HepG2 (cell line): ENCODE data around the gene RNF10. TPM values are rescaled to one million over a fixed set of nuclear protein-coding genes. Genes with fewer than 3 reads are reported as not detected.

ENCODE experiments used
- AKAP8 ChIP-seq: sonication (generic); formaldehyde crosslinking; IDR thresholded peaks from 2 replicates; pipeline ENCODE4 v1.5.1; 2020; ENCODE audit warnings: mild to moderate bottlenecking, missing genetic modification reagents
- CCDC6 ChIP-seq: sonication (generic); formaldehyde crosslinking; IDR thresholded peaks from 2 replicates; pipeline ENCODE4 v1.8.1; 2022; ENCODE audit warnings: mild to moderate bottlenecking, missing genetic modification reagents, moderate library complexity
- CEBPG ChIP-seq: IDR thresholded peaks from 2 replicates; pipeline ENCODE4 v1.6.1; 2016
- DR1 ChIP-seq: sonication (generic); formaldehyde crosslinking; IDR thresholded peaks from 2 replicates; pipeline ENCODE4 v1.8.0; 2021; ENCODE audit warnings: mild to moderate bottlenecking, missing genetic modification reagents, inconsistent platforms
- HMG20B ChIP-seq: conservative IDR thresholded peaks from 2 replicates; pipeline ENCODE4 v1.6.1; 2016; ENCODE audit warnings: missing genetic modification reagents, missing compliant biosample characterization
- JUN ChIP-seq: sonication (generic); formaldehyde crosslinking; IDR thresholded peaks from 2 replicates; pipeline ENCODE4 v1.4.0; 2020; ENCODE audit warnings: mild to moderate bottlenecking, missing genetic modification reagents
- MAFG ChIP-seq: sonication (generic); formaldehyde crosslinking; IDR thresholded peaks from 2 replicates; pipeline ENCODE4 v1.5.1; 2020; ENCODE audit warnings: mild to moderate bottlenecking, missing genetic modification reagents
- MED1 ChIP-seq: sonication (generic); formaldehyde crosslinking; IDR thresholded peaks from 2 replicates; pipeline ENCODE4 v1.4.0; 2020; ENCODE audit warnings: missing genetic modification reagents
- MIER3 ChIP-seq: IDR thresholded peaks from 2 replicates; pipeline ENCODE4 v1.6.1; 2016; ENCODE audit warnings: missing compliant biosample characterization, borderline replicate concordance
- NR3C1 ChIP-seq: sonication (generic); formaldehyde crosslinking; IDR thresholded peaks from 2 replicates; pipeline ENCODE4 v1.4.0; 2020; ENCODE audit warnings: missing genetic modification reagents
- PCBP1 ChIP-seq: fragments of 200-400 bp; formaldehyde crosslinking; IDR thresholded peaks from 2 replicates; pipeline ENCODE4 v1.6.1; 2017; ENCODE audit warnings: mild to moderate bottlenecking, low read depth, low read length, borderline replicate concordance
- PTBP1 ChIP-seq: fragments of 200-400 bp; formaldehyde crosslinking; IDR thresholded peaks from 2 replicates; pipeline ENCODE4 v1.6.1; 2018; ENCODE audit warnings: low read length, low read depth; ENCODE audit not compliant: poor library complexity, severe bottlenecking
- RARG ChIP-seq: sonication (generic); formaldehyde crosslinking; IDR thresholded peaks from 2 replicates; pipeline ENCODE4 v1.4.0; 2020; ENCODE audit warnings: low read depth, mild to moderate bottlenecking, missing genetic modification reagents
- SALL2 ChIP-seq: sonication (generic); formaldehyde crosslinking; IDR thresholded peaks from 2 replicates; pipeline ENCODE4 v1.8.1; 2023; ENCODE audit warnings: mild to moderate bottlenecking, missing genetic modification reagents, inconsistent platforms
- SMARCE1 ChIP-seq: fragments of 450-650 bp; IDR thresholded peaks from 2 replicates; pipeline ENCODE4 v1.6.1; 2017; ENCODE audit warnings: borderline replicate concordance
- TAF15 ChIP-seq: fragments of 200-400 bp; formaldehyde crosslinking; IDR thresholded peaks from one replicate; pipeline ENCODE4 v1.6.1; 2018; ENCODE audit warnings: mild to moderate bottlenecking, low read depth, low read length; ENCODE audit not compliant: poor library complexity, severe bottlenecking
- TERF1 ChIP-seq: sonication (generic); formaldehyde crosslinking; IDR thresholded peaks from 2 replicates; pipeline ENCODE4 v1.8.0; 2022; ENCODE audit warnings: mild to moderate bottlenecking, missing genetic modification reagents, moderate library complexity
- ZFP1 ChIP-seq: IDR thresholded peaks from 2 replicates; pipeline ENCODE4 v1.6.1; 2016
- ZNF30 ChIP-seq: sonication (generic); formaldehyde crosslinking; IDR thresholded peaks from 2 replicates; pipeline ENCODE4 v1.5.0; 2020; ENCODE audit warnings: mild to moderate bottlenecking, missing genetic modification reagents
- ZNF354B ChIP-seq: sonication (generic); formaldehyde crosslinking; IDR thresholded peaks from 2 replicates; pipeline ENCODE4 v1.8.0; 2022; ENCODE audit warnings: mild to moderate bottlenecking, missing genetic modification reagents
- ZNF691 ChIP-seq: sonication (generic); formaldehyde crosslinking; IDR thresholded peaks from 2 replicates; pipeline ENCODE4 v1.4.0; 2020; ENCODE audit warnings: missing genetic modification reagents, low read depth, mild to moderate bottlenecking, borderline replicate concordance
- ZNF720 ChIP-seq: sonication (generic); formaldehyde crosslinking; IDR thresholded peaks from 2 replicates; pipeline ENCODE4 v1.4.0; 2020; ENCODE audit warnings: missing genetic modification reagents
- ZNF841 ChIP-seq: sonication (generic); formaldehyde crosslinking; IDR thresholded peaks from 2 replicates; pipeline ENCODE4 v1.8.1; 2023; ENCODE audit warnings: missing genetic modification reagents, borderline replicate concordance
- polyA plus RNA-seq, 8 experiments: library from polyadenylated mRNA; depleted of rRNA in 3 of 8; stranded (reverse) in 7 of 8; unstranded in 1 of 8; fragments of >200 nt; fragmentation: Illumina TruSeq in 4 of 8; extraction: Trizol in 4 of 8; gene quantifications; 2 replicates each; pipeline versions ENCODE4 v1.2.1 to v1.2.3, GENCODE V29; 2011 to 2016; ENCODE audit warnings: low read depth in 4 of 8, missing spikeins in 1 of 8, mixed read lengths in 1 of 8; ENCODE audit not compliant: insufficient read depth in 1 of 8
- total RNA-seq, 5 experiments: library from RNA; depleted of rRNA; stranded (reverse); fragments of >200 nt; fragmentation: Illumina TruSeq; extraction: Trizol; gene quantifications; 2 replicates each; pipeline ENCODE4 v1.2.3, GENCODE V29; 2016; ENCODE audit warnings: low read depth in 1 of 5
- TF ChIP-seq, protein P1 (sequence below): sonication (generic); formaldehyde crosslinking; conservative IDR thresholded peaks from 2 replicates; pipeline ENCODE4 v1.8.0; 2022; ENCODE audit warnings: missing genetic modification reagents
- TF ChIP-seq, protein P2 (sequence below): sonication (generic); formaldehyde crosslinking; IDR thresholded peaks from 2 replicates; pipeline ENCODE4 v1.5.1; 2020; ENCODE audit warnings: missing genetic modification reagents, mild to moderate bottlenecking, borderline replicate concordance

RNF10 gene
- total and polyA plus RNA-seq, 2 of the 13 experiments (the other 11 are each of a cell fraction or from before 2014, with no cell fraction given): 62.5 to 88.0 TPM

DNA sequence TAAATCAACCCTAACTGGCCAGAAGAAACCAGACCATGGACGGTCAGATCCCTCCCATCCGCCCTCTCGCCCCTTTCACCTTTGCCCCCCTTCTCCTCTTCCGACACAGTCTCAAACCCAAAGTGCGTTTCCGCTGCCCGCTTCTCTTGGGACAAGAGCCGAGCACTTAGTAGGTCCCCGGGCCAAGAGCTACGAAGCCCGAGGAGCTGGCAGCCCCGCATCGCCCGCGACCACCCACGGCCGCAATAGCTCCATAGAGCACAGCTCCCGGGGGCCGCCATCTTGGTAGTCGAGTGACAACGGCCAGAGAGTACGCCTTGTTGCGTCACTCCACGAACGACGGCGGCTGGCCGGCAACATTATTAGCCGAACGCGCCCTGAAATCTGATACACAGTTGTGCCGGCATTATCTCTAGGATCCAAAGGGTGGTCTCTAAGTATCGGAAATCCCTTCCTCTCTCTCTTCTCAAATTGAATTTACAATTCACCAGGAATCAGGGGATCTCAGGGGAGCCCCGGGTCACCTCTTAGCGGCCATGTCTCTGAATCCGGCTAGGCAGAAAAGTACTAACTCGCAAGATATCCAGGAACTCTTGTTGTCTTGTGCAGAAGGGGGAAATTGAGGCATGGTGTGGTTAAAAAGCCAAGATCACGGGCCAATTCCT, 5.2 kb upstream of the RNF10 start, which contains the start of gene COQ5 (continued):
- TF ChIP-seq ZNF720 (CRISPR knock-in tag) (no peak), PCBP1 (no peak), ZNF841 (CRISPR knock-in tag) (no peak), ZNF30 (CRISPR knock-in tag) (0 out of 2 replicates have a peak, but pooled peaks have one; percentile 40), SMARCE1 (no peak), TAF15 (peak; percentile 46), PTBP1 (no peak), ZNF354B (CRISPR knock-in tag) (no peak), SALL2 (CRISPR knock-in tag) (no peak), HMG20B (CRISPR knock-in tag) (no peak), RARG (CRISPR knock-in tag) (no peak), MED1 (CRISPR knock-in tag) (peak; percentile 76), CCDC6 (CRISPR knock-in tag) (no peak; the same call in 1 of the 2 replicates), NR3C1 (CRISPR knock-in tag) (no peak), MAFG (CRISPR knock-in tag) (no peak), TERF1 (CRISPR knock-in tag) (no peak), AKAP8 (0 out of 2 replicates have a peak, but pooled peaks have one; percentile 50), ZNF691 (CRISPR knock-in tag) (peak; percentile 60; the same call in 1 of the 2 replicates), MIER3 (CRISPR knock-in tag) (no peak; the same call in 1 of the 2 replicates), ZFP1 (CRISPR knock-in tag) (0 out of 2 replicates have a peak, but pooled peaks have one; percentile 27), DR1 (CRISPR knock-in tag) (no peak), JUN (CRISPR knock-in tag) (peak; percentile 34; the same call in 1 of the 2 replicates), CEBPG (CRISPR knock-in tag) (peak; percentile 97)
- TF ChIP-seq, protein P1, sequence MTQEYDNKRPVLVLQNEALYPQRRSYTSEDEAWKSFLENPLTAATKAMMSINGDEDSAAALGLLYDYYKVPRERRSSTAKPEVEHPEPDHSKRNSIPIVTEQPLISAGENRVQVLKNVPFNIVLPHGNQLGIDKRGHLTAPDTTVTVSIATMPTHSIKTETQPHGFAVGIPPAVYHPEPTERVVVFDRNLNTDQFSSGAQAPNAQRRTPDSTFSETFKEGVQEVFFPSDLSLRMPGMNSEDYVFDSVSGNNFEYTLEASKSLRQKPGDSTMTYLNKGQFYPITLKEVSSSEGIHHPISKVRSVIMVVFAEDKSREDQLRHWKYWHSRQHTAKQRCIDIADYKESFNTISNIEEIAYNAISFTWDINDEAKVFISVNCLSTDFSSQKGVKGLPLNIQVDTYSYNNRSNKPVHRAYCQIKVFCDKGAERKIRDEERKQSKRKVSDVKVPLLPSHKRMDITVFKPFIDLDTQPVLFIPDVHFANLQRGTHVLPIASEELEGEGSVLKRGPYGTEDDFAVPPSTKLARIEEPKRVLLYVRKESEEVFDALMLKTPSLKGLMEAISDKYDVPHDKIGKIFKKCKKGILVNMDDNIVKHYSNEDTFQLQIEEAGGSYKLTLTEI (CRISPR knock-in tag): no peak
- TF ChIP-seq, protein P2, sequence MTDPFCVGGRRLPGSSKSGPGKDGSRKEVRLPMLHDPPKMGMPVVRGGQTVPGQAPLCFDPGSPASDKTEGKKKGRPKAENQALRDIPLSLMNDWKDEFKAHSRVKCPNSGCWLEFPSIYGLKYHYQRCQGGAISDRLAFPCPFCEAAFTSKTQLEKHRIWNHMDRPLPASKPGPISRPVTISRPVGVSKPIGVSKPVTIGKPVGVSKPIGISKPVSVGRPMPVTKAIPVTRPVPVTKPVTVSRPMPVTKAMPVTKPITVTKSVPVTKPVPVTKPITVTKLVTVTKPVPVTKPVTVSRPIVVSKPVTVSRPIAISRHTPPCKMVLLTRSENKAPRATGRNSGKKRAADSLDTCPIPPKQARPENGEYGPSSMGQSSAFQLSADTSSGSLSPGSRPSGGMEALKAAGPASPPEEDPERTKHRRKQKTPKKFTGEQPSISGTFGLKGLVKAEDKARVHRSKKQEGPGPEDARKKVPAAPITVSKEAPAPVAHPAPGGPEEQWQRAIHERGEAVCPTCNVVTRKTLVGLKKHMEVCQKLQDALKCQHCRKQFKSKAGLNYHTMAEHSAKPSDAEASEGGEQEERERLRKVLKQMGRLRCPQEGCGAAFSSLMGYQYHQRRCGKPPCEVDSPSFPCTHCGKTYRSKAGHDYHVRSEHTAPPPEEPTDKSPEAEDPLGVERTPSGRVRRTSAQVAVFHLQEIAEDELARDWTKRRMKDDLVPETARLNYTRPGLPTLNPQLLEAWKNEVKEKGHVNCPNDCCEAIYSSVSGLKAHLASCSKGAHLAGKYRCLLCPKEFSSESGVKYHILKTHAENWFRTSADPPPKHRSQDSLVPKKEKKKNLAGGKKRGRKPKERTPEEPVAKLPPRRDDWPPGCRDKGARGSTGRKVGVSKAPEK (CRISPR knock-in tag): no peak
